Measurements from ENCODE around the gene CATSPER3.

DNA sequence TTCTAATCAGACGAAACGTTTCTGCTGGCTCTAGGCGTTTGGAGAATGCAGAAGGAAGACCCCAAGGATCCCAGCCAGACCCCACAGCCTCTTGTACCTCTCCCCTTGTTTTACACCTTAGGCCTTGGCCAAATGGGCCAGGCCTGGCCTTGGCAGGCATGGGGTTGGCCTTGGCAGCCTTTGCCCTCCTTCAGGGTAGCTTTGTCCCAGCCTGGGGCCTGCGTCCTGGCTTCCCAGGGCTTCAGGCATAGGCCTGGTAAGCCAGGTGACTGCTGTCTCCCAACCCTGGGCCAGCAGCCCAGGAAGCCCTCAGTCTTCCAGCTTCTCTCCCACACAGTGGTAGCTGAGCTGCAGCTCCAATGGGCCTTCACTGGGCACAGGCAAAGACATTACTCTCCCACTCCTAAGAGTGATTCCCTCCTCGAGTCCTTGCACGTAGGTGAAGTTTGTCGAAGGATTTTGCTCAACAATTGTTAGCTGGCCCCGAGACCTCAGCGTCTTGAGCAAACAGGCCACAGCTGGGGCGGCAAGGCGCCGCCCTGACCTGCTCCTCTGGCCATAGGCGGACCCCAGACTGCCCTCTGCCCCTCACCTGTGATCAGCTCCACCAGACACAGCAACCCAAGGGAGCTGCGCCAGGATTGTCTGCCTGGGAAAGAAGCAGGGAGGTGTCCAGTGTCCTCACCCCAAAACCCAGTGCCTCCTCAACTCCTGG lies 67.4 kb downstream of the CATSPER3 start:
- TF ChIP-seq, protein P1, sequence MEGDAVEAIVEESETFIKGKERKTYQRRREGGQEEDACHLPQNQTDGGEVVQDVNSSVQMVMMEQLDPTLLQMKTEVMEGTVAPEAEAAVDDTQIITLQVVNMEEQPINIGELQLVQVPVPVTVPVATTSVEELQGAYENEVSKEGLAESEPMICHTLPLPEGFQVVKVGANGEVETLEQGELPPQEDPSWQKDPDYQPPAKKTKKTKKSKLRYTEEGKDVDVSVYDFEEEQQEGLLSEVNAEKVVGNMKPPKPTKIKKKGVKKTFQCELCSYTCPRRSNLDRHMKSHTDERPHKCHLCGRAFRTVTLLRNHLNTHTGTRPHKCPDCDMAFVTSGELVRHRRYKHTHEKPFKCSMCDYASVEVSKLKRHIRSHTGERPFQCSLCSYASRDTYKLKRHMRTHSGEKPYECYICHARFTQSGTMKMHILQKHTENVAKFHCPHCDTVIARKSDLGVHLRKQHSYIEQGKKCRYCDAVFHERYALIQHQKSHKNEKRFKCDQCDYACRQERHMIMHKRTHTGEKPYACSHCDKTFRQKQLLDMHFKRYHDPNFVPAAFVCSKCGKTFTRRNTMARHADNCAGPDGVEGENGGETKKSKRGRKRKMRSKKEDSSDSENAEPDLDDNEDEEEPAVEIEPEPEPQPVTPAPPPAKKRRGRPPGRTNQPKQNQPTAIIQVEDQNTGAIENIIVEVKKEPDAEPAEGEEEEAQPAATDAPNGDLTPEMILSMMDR (IDR thresholded peaks at IDR 0.05; ENCODE audit: insufficient read depth, low read depth, low read length), result no peak
- peak; percentile 13 for TF ChIP-seq EZH2 (IDR thresholded peaks at IDR 0.05; ENCODE audit: insufficient read depth, low read length)

Data from astrocyte (in vitro differentiated cells and primary cell).